Nephron progenitor cell (in vitro differentiated cells): ENCODE data around the gene BATF.

Experiments
- DNase-seq: peaks from one replicate; pipeline ENCODE4 v3.0.0; 2021
- H3K27ac Mint-ChIP-seq: 2 replicates; pipeline ENCODE4 v1.8.0; 2021; ENCODE audit warnings: mild to moderate bottlenecking, moderate library complexity, mixed read lengths
- H3K27me3 Mint-ChIP-seq: 2 replicates; pipeline ENCODE4 v1.8.0; 2021; ENCODE audit warnings: mild to moderate bottlenecking, low read depth, mixed read lengths; ENCODE audit not compliant: poor library complexity
- H3K36me3 Mint-ChIP-seq: 2 replicates; pipeline ENCODE4 v1.8.0; 2021; ENCODE audit warnings: low read depth, mixed read lengths
- H3K4me1 Mint-ChIP-seq: 2 replicates; pipeline ENCODE4 v1.8.0; 2021; ENCODE audit warnings: mixed read lengths
- H3K4me3 Mint-ChIP-seq: 2 replicates; pipeline ENCODE4 v1.8.0; 2021; ENCODE audit warnings: mild to moderate bottlenecking, moderate library complexity, mixed read lengths
- H3K9me3 Mint-ChIP-seq: 2 replicates; pipeline ENCODE4 v1.8.0; 2021; ENCODE audit warnings: mild to moderate bottlenecking, moderate library complexity, mixed read lengths
- TF ChIP-seq, protein P1 (sequence below): fragments of 200-600 bp; sonication (generic); IDR thresholded peaks from 2 replicates; pipeline ENCODE4 v1.5.0; 2021; ENCODE audit warnings: antibody characterized with exemption

BATF gene

DNA sequence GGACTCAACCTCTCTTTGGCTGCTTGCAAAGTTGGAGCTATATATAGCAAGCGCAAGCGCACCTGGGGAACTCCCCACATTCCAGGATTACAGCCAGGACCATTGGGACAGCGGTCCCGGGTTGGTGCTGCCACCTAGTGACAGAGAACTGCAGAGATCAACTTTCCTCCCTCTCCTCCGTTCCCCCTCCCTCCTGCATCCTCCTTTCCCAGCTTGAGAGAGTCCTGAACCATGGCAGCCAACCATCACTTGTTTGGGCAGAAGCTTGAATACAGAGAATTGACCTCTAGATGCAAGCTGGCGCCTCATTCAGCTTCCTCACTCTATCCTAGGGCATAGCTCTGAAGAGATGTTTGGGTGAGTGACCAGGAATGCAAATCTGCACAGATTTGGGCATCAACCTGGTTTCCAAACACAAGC lies 38.8 kb downstream of the BATF start:
- Mint-ChIP-seq H3K27ac (no peak overlapping the region), H3K27me3 (peaks cover 41% of the 10 kb centered on the region), H3K4me1 (peaks cover 15% of the 10 kb centered on the region), H3K36me3 (no peaks in the 10 kb centered on the region), H3K9me3 (peaks cover 12% of the 10 kb centered on the region), H3K4me3 (no peak overlapping the region)
- peak; percentile 86 for DNase-seq
- TF ChIP-seq, protein P1, sequence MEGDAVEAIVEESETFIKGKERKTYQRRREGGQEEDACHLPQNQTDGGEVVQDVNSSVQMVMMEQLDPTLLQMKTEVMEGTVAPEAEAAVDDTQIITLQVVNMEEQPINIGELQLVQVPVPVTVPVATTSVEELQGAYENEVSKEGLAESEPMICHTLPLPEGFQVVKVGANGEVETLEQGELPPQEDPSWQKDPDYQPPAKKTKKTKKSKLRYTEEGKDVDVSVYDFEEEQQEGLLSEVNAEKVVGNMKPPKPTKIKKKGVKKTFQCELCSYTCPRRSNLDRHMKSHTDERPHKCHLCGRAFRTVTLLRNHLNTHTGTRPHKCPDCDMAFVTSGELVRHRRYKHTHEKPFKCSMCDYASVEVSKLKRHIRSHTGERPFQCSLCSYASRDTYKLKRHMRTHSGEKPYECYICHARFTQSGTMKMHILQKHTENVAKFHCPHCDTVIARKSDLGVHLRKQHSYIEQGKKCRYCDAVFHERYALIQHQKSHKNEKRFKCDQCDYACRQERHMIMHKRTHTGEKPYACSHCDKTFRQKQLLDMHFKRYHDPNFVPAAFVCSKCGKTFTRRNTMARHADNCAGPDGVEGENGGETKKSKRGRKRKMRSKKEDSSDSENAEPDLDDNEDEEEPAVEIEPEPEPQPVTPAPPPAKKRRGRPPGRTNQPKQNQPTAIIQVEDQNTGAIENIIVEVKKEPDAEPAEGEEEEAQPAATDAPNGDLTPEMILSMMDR, result peak; percentile 72

DNA sequence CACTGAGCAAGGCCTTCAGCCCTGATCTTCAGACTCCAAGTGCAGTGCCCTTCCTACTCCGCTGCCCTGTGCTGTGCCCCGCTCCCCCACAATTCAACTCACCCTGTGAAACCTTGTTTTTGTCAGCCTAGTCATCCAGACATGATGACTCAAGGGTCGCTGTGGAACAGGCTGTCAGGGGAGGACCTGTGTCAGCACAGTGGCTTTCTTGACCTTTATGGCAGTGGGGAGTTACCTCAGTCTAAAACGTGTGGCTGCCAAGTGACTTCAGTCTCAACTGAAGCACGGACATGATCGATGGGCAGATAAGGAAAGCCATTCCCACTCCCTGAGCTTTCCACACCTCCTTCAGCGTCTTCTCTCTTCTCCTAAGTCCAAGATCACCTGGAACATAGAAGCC lies 39.8 kb downstream of the BATF start:
- DNase-seq, result no peak
- H3K4me3 Mint-ChIP-seq, result no peak overlapping the region
- H3K27me3 Mint-ChIP-seq, result peaks cover 45% of the 10 kb centered on the region
- H3K36me3 Mint-ChIP-seq, result no peaks in the 10 kb centered on the region
- peaks cover 6% of the 10 kb centered on the region for H3K9me3 Mint-ChIP-seq
- H3K27ac Mint-ChIP-seq, result no peak overlapping the region
- H3K4me1 Mint-ChIP-seq, result peaks cover 15% of the 10 kb centered on the region
- TF ChIP-seq, protein P1, result no peak

DNA sequence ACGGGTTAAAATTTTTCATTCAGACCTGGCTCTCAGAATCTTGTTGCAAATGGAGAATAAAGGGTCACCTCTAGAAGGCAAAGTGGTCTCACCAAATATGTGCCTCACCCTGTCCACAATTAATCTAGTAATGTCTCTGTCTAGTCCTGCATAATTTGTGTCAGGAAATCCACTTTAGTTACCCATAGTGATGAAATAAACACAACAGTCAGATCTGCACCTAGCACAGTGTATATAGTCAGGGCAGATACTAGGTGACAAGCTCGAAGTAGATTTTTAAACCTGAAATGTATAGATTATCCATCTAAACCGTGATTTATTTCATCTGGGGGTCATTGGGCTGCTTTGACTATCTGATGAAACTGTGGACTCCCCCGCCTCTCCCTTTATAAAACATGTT lies 40.2 kb downstream of the BATF start:
- TF ChIP-seq, protein P1, result no peak
- Mint-ChIP-seq H3K9me3 (peaks cover 4% of the 10 kb centered on the region), H3K4me3 (no peak overlapping the region), H3K27ac (no peak overlapping the region), H3K27me3 (peaks cover 45% of the 10 kb centered on the region), H3K36me3 (no peaks in the 10 kb centered on the region), H3K4me1 (peaks cover 15% of the 10 kb centered on the region)
- DNase-seq, result no peak

DNA sequence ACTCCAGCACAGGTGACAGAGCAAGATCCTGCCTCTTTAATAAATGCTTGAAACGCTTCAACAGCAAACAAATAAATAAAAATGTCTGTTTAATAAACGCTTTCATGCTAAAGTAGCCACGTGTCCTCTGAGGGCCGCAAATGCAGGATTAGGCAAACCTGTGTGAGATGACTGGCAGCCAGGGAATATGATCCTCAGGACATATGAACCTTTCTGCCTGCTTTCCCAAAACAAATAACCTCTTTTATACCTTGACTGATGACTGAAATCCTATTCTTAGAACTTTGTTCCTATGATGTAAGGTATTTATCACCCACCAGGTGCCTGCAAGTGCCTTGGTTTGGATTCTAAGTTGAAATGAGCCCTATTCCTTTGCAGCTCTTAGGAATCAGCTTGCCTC lies 41.7 kb downstream of the BATF start:
- H3K4me1 Mint-ChIP-seq, result peaks cover 21% of the 10 kb centered on the region
- DNase-seq, result no peak

DNA sequence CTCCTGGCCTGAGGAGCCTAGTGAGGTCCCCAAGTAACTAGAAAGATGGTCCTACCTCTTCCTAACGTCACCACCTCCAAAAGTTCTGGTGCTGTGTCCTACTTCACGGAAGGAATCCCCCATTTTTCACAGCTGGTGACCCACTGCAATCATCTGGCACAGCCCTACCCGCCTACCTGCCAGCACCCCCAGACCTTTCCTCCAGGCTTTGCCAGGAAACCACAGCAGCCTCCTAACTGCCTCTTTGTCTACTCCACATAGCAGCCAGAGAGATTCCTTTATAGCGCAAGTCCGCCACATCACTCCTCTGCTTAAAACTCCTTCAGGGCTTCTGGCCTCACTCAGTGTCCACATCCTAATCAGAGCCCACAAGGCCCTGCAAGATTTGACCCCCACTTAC lies 42.8 kb downstream of the BATF start:
- Mint-ChIP-seq H3K36me3 (no peaks in the 10 kb centered on the region), H3K27ac (no peak overlapping the region), H3K27me3 (peaks cover 42% of the 10 kb centered on the region), H3K9me3 (no peaks in the 10 kb centered on the region), H3K4me3 (no peak overlapping the region), H3K4me1 (peaks cover 16% of the 10 kb centered on the region)
- TF ChIP-seq, protein P1, result no peak
- no peak for DNase-seq

More for the DNA sequence above, 41.7 kb downstream of the BATF start:
- no peak overlapping the region for H3K27ac Mint-ChIP-seq
- H3K36me3 Mint-ChIP-seq, result no peaks in the 10 kb centered on the region
- H3K9me3 Mint-ChIP-seq, result no peaks in the 10 kb centered on the region
- TF ChIP-seq, protein P1, result no peak
- H3K27me3 Mint-ChIP-seq, result peaks cover 48% of the 10 kb centered on the region
- no peak overlapping the region for H3K4me3 Mint-ChIP-seq

DNA sequence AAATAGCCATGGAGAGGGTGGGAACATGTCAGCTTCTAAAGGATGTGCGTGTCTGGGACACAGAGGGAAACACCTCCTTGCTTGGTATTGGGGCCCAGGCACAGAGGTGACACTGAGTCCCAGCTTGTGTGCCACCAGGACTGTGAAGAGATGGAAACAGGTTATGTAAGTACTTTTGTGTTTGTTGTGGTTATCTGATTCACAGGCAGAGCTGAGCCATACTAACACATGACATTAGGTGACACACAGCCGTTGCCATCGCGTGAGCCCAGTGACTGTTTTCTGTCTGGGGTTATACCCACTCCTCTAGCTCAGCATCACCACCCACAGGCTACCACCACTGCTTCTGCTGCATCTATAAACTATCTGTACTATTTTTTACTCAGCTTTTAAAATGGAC lies 44.1 kb downstream of the BATF start:
- TF ChIP-seq, protein P1, result no peak
- peaks cover 41% of the 10 kb centered on the region for H3K27me3 Mint-ChIP-seq
- peaks cover 16% of the 10 kb centered on the region for H3K4me1 Mint-ChIP-seq

More for the DNA sequence above, 44.1 kb downstream of the BATF start:
- no peaks in the 10 kb centered on the region for H3K9me3 Mint-ChIP-seq
- H3K36me3 Mint-ChIP-seq, result no peaks in the 10 kb centered on the region
- H3K27ac Mint-ChIP-seq, result no peak overlapping the region
- no peak for DNase-seq
- H3K4me3 Mint-ChIP-seq, result no peak overlapping the region
